Esophagus muscularis mucosa (tissue), 4 donors: Measurements from ENCODE around the gene TMEM72. TPM values are rescaled to one million over a fixed set of nuclear protein-coding genes. Genes with fewer than 3 reads are reported as not detected.

Experiments
- DNase-seq: peaks from one replicate; pipeline ENCODE4 v3.0.0-alpha.2; 2017; ENCODE audit errors: extremely low spot score
- H3K27ac ChIP-seq, 4 donors: fragments of 200-600 bp; sonication (generic); replicated peaks in 1 of 4; 1 replicate in 3 of 4; 2 replicates in 1 of 4; pipeline ENCODE4 v1.5.1; 2016 to 2019; ENCODE audit warnings: mild to moderate bottlenecking in 1 of 4
- H3K27me3 ChIP-seq, 4 donors: fragments of 200-600 bp; sonication (generic); one replicate each; pipeline versions ENCODE4 v1.5.1 to v1.6.0; 2016 to 2019
- H3K36me3 ChIP-seq, 4 donors: fragments of 200-600 bp; sonication (generic); one replicate each; pipeline ENCODE4 v1.5.1; 2016 to 2019
- H3K4me1 ChIP-seq, 4 donors: fragments of 200-600 bp; sonication (generic); one replicate each; pipeline ENCODE4 v1.5.1; 2016 to 2019
- H3K4me3 ChIP-seq, 4 donors: fragments of 200-600 bp; sonication (generic); 1 replicate in 2 of 4; 2 replicates in 2 of 4; pipeline ENCODE4 v1.5.1; 2016 to 2019; ENCODE audit warnings: mild to moderate bottlenecking in 4 of 4, moderate library complexity in 1 of 4
- H3K9me3 ChIP-seq, 4 donors: fragments of 200-600 bp; sonication (generic); 1 replicate in 3 of 4; 2 replicates in 1 of 4; pipeline ENCODE4 v1.5.1; 2016 to 2019
- CTCF ChIP-seq, 3 experiments: fragments of 200-600 bp in 2 of 3; fragments of 450-650 bp in 1 of 3; sonication (generic) in 2 of 3; IDR thresholded peaks; one replicate each; pipeline ENCODE4 v1.5.1; 2017 to 2019; ENCODE audit warnings: antibody characterized with exemption in 3 of 3, mild to moderate bottlenecking in 2 of 3, moderate library complexity in 1 of 3
- EP300 ChIP-seq: sonication (generic); formaldehyde crosslinking; IDR thresholded peaks from one replicate; pipeline ENCODE4 v1.6.1; 2017; ENCODE audit warnings: antibody characterized with exemption
- POLR2A ChIP-seq: fragments of 450-650 bp; IDR thresholded peaks from one replicate; pipeline ENCODE4 v1.6.1; 2017; ENCODE audit warnings: antibody characterized with exemption, moderate library complexity, mild to moderate bottlenecking, low read depth
- POLR2AphosphoS5 ChIP-seq, 2 donors: sonication (generic); formaldehyde crosslinking; IDR thresholded peaks; one replicate each; pipeline ENCODE4 v1.6.1; 2017; ENCODE audit warnings: antibody characterized with exemption in 2 of 2
- WGBS: methylation state at CpG from one replicate; pipeline ENCODE4 v1.1.5; 2018; 5-methylcytosine and 5-hydroxymethylcytosine counted together
- intact Hi-C: fragments of 100-400 bp; cut with DNase I; formaldehyde crosslinking; loops from one replicate; pipeline ENCODE4 v1.15.1; 2023
- total RNA-seq, 4 donors: library from RNA; depleted of rRNA; stranded (reverse); fragments of >200 nt; gene quantifications; one replicate each; pipeline versions ENCODE4 v1.1.0 to v1.2.1, GENCODE V29; 2016

The TMEM72 gene
- total RNA-seq, 4 donors from 2014 or later: not detected

DNA sequence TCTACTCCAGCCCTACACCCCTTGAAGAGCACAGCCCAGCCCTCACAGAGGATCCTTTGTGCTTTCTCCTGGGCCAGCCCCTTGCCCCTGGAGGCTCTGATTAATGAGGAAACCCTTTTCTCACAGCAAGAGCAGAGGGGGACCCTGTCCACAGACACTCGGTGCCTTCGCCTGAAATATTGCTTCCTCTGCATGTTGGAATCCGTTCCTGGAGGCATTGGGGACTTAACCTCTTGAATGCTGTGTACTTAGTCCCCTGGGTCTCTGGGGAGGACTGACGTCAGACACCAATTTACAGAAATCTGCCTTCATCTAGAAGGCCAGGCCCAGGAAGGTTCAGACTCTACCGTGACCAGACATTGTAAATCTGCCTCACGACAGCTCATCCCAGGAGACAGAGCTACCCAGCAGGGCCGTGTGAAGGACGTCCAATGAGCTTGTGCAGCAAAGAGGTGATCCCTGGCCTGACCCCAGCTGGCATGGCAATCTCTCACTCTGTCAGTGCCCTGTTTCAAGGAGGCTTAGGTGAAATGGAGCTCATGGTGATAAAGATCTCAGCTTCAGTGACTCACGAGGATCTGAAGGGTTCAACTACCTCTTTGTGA, 8.1 kb upstream of the TMEM72 start:
- H3K36me3 ChIP-seq: no peaks in the 10 kb centered on the region
- 79% methylated on average over 9 of the region's 9 CpGs for WGBS
- no peak for TF ChIP-seq EP300
- TF ChIP-seq CTCF (IDR thresholded peaks at IDR 0.05): no peak
- no peak for TF ChIP-seq POLR2AphosphoS5 (IDR thresholded peaks at IDR 0.05)
- no peak for TF ChIP-seq POLR2A

DNA sequence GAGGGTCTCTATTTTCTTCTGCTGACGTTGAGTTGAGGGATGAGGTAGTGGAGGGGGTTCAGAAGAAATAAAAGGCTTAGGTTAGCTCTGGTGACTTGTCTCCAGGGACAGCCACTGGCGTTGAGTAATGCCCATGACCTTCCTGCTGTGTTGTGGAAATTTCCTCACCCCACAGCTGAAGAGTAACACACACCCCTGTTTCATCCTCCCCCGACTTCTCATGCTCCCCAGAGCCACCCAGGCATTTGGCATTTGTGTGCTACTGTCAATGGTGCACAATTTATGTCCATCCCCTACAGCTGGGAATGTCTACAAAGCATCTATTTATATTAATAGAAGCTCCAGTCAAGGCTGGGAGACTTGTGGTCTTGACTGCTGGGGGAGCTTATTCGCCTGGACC, 4.7 kb upstream of the TMEM72 start:
- no peak overlapping the region for H3K27ac ChIP-seq
- H3K4me1 ChIP-seq: peaks cover 6 to 11% (median 10%) of the 10 kb centered on the region in 4 donors
- no peaks in the 10 kb centered on the region for H3K36me3 ChIP-seq
- H3K4me3 ChIP-seq: no peak overlapping the region
- H3K27me3 ChIP-seq: no peaks in the 10 kb centered on the region
- WGBS: 55% methylated on average over 4 of the region's 4 CpGs
- TF ChIP-seq POLR2AphosphoS5 (IDR thresholded peaks at IDR 0.05) (no peak), EP300 (no peak), POLR2A (no peak), CTCF (IDR thresholded peaks at IDR 0.05) (no peak)
- intact Hi-C loops: no loop called here
- peaks cover 0 to 6% (median 0%) of the 10 kb centered on the region in 4 donors for H3K9me3 ChIP-seq
- no peak for DNase-seq

More for the DNA sequence above, 8.1 kb upstream of the TMEM72 start:
- peaks cover 0 to 6% (median 0%) of the 10 kb centered on the region in 4 donors for H3K9me3 ChIP-seq
- no peak for DNase-seq
- H3K27me3 ChIP-seq: no peaks in the 10 kb centered on the region
- intact Hi-C loops: no loop called here
- no peak overlapping the region for H3K27ac ChIP-seq
- H3K4me3 ChIP-seq: no peak overlapping the region
- no peaks in the 10 kb centered on the region for H3K4me1 ChIP-seq

- intact Hi-C loops: no loop called here
- no peak for DNase-seq
- 90% methylated on average over 7 of the region's 7 CpGs for WGBS
- H3K9me3 ChIP-seq: peaks cover 0 to 6% (median 0%) of the 10 kb centered on the region in 4 donors
- no peak overlapping the region for H3K27ac ChIP-seq
- TF ChIP-seq POLR2AphosphoS5 (IDR thresholded peaks at IDR 0.05) (no peak), POLR2A (no peak), CTCF (IDR thresholded peaks at IDR 0.05) (no peak), EP300 (no peak)
- no peaks in the 10 kb centered on the region for H3K36me3 ChIP-seq
- peaks cover 6 to 17% (median 12%) of the 10 kb centered on the region in 4 donors for H3K4me1 ChIP-seq
- no peaks in the 10 kb centered on the region for H3K27me3 ChIP-seq
- no peak overlapping the region for H3K4me3 ChIP-seq
Observed at GRCh38 chr10:44907556-44907955, 3.6 kb upstream of the TMEM72 start.

GRCh38 chr10:44908066-44908749, 2.9 kb upstream of the TMEM72 start:
- H3K4me1 ChIP-seq: peaks cover 6 to 17% (median 12%) of the 10 kb centered on the region in 4 donors
- DNase-seq: no peak
- no peaks in the 10 kb centered on the region for H3K27me3 ChIP-seq
- H3K36me3 ChIP-seq: no peaks in the 10 kb centered on the region
- H3K27ac ChIP-seq: no peak overlapping the region
- TF ChIP-seq POLR2AphosphoS5 (IDR thresholded peaks at IDR 0.05): no peak
- H3K9me3 ChIP-seq: peaks cover 0 to 6% (median 0%) of the 10 kb centered on the region in 4 donors
- 79% methylated on average over 10 of the region's 10 CpGs for WGBS
- intact Hi-C loops: no loop called here
- no peak overlapping the region for H3K4me3 ChIP-seq

- TF ChIP-seq EP300: no peak
- TF ChIP-seq POLR2A: no peak
- TF ChIP-seq CTCF (IDR thresholded peaks at IDR 0.05): no peak
- Histone ChIP-seq H3K36me3 (no peaks in the 10 kb centered on the region), H3K9me3 (peaks cover 0 to 6% (median 0%) of the 10 kb centered on the region in 4 donors), H3K27ac (no peak overlapping the region), H3K4me1 (peaks cover 6 to 17% (median 12%) of the 10 kb centered on the region in 4 donors), H3K4me3 (no peak overlapping the region), H3K27me3 (no peaks in the 10 kb centered on the region)
- DNase-seq: no peak
- intact Hi-C loops: no loop called here
- 91% methylated on average over 7 of the region's 7 CpGs for WGBS
Observed at GRCh38 chr10:44908936-44909630, 2.1 kb upstream of the TMEM72 start.
